ENCODE measurements around the gene APOA5. TPM values are rescaled to one million over a fixed set of nuclear protein-coding genes. Genes with fewer than 3 reads are reported as not detected.

The APOA5 gene
- total RNA-seq, 1 experiment from 2014 or later: 0.20 TPM

- TF ChIP-seq, protein P1, sequence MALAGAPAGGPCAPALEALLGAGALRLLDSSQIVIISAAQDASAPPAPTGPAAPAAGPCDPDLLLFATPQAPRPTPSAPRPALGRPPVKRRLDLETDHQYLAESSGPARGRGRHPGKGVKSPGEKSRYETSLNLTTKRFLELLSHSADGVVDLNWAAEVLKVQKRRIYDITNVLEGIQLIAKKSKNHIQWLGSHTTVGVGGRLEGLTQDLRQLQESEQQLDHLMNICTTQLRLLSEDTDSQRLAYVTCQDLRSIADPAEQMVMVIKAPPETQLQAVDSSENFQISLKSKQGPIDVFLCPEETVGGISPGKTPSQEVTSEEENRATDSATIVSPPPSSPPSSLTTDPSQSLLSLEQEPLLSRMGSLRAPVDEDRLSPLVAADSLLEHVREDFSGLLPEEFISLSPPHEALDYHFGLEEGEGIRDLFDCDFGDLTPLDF (CRISPR knock-in tag; IDR thresholded peaks at IDR 0.05): no peak
- no peak for TF ChIP-seq CREB1 (CRISPR knock-in tag; IDR thresholded peaks at IDR 0.05)
- no peak for TF ChIP-seq ZNF138 (CRISPR knock-in tag; conservative IDR thresholded peaks at IDR 0.05)
- no peak for TF ChIP-seq ZNF263 (CRISPR knock-in tag; IDR thresholded peaks at IDR 0.05; ENCODE audit: low read depth)
- TF ChIP-seq, protein P2, sequence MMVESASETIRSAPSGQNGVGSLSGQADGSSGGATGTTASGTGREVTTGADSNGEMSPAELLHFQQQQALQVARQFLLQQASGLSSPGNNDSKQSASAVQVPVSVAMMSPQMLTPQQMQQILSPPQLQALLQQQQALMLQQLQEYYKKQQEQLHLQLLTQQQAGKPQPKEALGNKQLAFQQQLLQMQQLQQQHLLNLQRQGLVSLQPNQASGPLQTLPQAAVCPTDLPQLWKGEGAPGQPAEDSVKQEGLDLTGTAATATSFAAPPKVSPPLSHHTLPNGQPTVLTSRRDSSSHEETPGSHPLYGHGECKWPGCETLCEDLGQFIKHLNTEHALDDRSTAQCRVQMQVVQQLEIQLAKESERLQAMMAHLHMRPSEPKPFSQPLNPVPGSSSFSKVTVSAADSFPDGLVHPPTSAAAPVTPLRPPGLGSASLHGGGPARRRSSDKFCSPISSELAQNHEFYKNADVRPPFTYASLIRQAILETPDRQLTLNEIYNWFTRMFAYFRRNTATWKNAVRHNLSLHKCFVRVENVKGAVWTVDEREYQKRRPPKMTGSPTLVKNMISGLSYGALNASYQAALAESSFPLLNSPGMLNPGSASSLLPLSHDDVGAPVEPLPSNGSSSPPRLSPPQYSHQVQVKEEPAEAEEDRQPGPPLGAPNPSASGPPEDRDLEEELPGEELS (CRISPR knock-in tag; IDR thresholded peaks at IDR 0.05): no peak
Measured at GRCh38 chr11:116790167-116791001, 1.3 kb downstream of the APOA5 start (continued).

GRCh38 chr11:116788975-116789374 is 2.7 kb downstream of the APOA5 start:
- Mint-ChIP-seq H3K4me3 (peak overlapping the region; percentile 94), H3K27me3 (ENCODE audit: low read depth) (peaks cover 26% of the 10 kb centered on the region), H3K36me3 (peaks cover 33% of the 10 kb centered on the region), H3K4me1 (peaks cover 24% of the 10 kb centered on the region), H3K9me3 (no peaks in the 10 kb centered on the region), H3K27ac (no peak overlapping the region)
- POLR2A ChIA-PET: no interaction called here
- ATAC-seq: no peak
- CTCF ChIA-PET: interaction anchor here (1.6 to 8.7 kb wide), 3 partner anchors 47 to 391 kb away, joined by 4 to 358 read pairs (median 19); partner anchors contain the start of genes APOA1 and SIDT2
- DNase-seq (ENCODE audit: low spot score): no peak
- TF ChIP-seq ZMAT4 (CRISPR knock-in tag; IDR thresholded peaks at IDR 0.05): no peak
- no peak for TF ChIP-seq IRF1 (CRISPR knock-in tag; IDR thresholded peaks at IDR 0.05)
- TF ChIP-seq E2F4 (CRISPR knock-in tag; IDR thresholded peaks at IDR 0.05; ENCODE audit: borderline replicate concordance, low read depth): no peak
- TF ChIP-seq SOX15 (CRISPR knock-in tag; IDR thresholded peaks at IDR 0.05): no peak
- TF ChIP-seq JUN (CRISPR knock-in tag; IDR thresholded peaks at IDR 0.05): no peak
- TF ChIP-seq, protein P3, sequence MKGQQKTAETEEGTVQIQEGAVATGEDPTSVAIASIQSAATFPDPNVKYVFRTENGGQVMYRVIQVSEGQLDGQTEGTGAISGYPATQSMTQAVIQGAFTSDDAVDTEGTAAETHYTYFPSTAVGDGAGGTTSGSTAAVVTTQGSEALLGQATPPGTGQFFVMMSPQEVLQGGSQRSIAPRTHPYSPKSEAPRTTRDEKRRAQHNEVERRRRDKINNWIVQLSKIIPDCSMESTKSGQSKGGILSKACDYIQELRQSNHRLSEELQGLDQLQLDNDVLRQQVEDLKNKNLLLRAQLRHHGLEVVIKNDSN (CRISPR knock-in tag; IDR thresholded peaks at IDR 0.05): no peak
- TF ChIP-seq MXD4 (CRISPR knock-in tag; IDR thresholded peaks at IDR 0.05; ENCODE audit: borderline replicate concordance): no peak
- no peak for TF ChIP-seq RORB (CRISPR knock-in tag; IDR thresholded peaks at IDR 0.05)
- no peak for TF ChIP-seq ZNF121 (CRISPR knock-in tag; IDR thresholded peaks at IDR 0.05)
- no peak for TF ChIP-seq ATF6 (CRISPR knock-in tag; IDR thresholded peaks at IDR 0.05)
- TF ChIP-seq ZBTB21 (CRISPR knock-in tag; IDR thresholded peaks at IDR 0.05; ENCODE audit: borderline replicate concordance): no peak
- TF ChIP-seq, protein P4, sequence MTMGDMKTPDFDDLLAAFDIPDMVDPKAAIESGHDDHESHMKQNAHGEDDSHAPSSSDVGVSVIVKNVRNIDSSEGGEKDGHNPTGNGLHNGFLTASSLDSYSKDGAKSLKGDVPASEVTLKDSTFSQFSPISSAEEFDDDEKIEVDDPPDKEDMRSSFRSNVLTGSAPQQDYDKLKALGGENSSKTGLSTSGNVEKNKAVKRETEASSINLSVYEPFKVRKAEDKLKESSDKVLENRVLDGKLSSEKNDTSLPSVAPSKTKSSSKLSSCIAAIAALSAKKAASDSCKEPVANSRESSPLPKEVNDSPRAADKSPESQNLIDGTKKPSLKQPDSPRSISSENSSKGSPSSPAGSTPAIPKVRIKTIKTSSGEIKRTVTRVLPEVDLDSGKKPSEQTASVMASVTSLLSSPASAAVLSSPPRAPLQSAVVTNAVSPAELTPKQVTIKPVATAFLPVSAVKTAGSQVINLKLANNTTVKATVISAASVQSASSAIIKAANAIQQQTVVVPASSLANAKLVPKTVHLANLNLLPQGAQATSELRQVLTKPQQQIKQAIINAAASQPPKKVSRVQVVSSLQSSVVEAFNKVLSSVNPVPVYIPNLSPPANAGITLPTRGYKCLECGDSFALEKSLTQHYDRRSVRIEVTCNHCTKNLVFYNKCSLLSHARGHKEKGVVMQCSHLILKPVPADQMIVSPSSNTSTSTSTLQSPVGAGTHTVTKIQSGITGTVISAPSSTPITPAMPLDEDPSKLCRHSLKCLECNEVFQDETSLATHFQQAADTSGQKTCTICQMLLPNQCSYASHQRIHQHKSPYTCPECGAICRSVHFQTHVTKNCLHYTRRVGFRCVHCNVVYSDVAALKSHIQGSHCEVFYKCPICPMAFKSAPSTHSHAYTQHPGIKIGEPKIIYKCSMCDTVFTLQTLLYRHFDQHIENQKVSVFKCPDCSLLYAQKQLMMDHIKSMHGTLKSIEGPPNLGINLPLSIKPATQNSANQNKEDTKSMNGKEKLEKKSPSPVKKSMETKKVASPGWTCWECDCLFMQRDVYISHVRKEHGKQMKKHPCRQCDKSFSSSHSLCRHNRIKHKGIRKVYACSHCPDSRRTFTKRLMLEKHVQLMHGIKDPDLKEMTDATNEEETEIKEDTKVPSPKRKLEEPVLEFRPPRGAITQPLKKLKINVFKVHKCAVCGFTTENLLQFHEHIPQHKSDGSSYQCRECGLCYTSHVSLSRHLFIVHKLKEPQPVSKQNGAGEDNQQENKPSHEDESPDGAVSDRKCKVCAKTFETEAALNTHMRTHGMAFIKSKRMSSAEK (CRISPR knock-in tag; IDR thresholded peaks at IDR 0.05; ENCODE audit: borderline replicate concordance): no peak
- TF ChIP-seq PRRX2 (CRISPR knock-in tag; IDR thresholded peaks at IDR 0.05): no peak
- no peak for TF ChIP-seq CBFB (CRISPR knock-in tag; IDR thresholded peaks at IDR 0.05; ENCODE audit: low read depth)
- no peak for TF ChIP-seq FOXK1 (CRISPR knock-in tag; IDR thresholded peaks at IDR 0.05)
- no peak for TF ChIP-seq CREM (CRISPR knock-in tag; IDR thresholded peaks at IDR 0.05)
- TF ChIP-seq MAX (CRISPR knock-in tag; IDR thresholded peaks at IDR 0.05): no peak
- TF ChIP-seq ZNF396 (CRISPR knock-in tag; IDR thresholded peaks at IDR 0.05; ENCODE audit: borderline replicate concordance): no peak

Measured in WTC11 (cell line).